ENCODE data around the gene DNAH12.
"Not testable (repeated sequence)": the region's sequence is repeated elsewhere in the genome, so short reads cannot be mapped to it uniquely, and the experiment has no call there.

Gene DNAH12

DNA sequence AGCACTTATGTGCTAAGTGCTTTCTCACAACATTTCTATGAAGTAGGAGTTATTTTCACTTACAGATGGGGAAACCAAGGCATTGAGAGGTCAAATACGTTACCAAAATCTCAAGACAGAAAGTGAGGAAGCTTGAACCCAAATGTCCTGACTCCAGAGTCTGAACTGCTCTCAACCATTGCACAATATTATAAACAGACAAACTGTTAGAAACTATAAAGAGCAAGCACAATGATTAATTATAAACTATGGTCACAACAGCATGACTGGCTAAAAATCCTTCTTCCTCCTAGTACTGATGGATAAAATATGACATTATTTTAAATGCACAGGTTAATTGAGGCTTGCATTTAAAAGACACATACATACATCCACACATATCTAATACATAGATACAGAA lies 173.8 kb downstream of the DNAH12 start:
- H3K27ac ChIP-seq, result no peak overlapping the region
- H3K9ac ChIP-seq, result no peak overlapping the region
- no peak overlapping the region for H3K4me3 ChIP-seq (IDR thresholded peaks at IDR 0.05; ENCODE audit: insufficient read depth, low read depth, low read length)
- H2AFZ ChIP-seq (ENCODE audit: low read depth), result no peak overlapping the region
- H3K27me3 ChIP-seq (ENCODE audit: insufficient read depth, low read depth), result no peaks in the 10 kb centered on the region
- TF ChIP-seq CTCF (conservative IDR thresholded peaks at IDR 0.05; ENCODE audit: low read depth, low read length), result no peak
- no peak overlapping the region for H3K4me2 ChIP-seq
- no peaks in the 10 kb centered on the region for H3K79me2 ChIP-seq (ENCODE audit: insufficient read depth, low read depth)
- H3K4me1 ChIP-seq (ENCODE audit: low read depth, poor library complexity, severe bottlenecking), result no peaks in the 10 kb centered on the region
- H4K20me1 ChIP-seq (ENCODE audit: insufficient read depth), result no peaks in the 10 kb centered on the region
- no peaks in the 10 kb centered on the region for H3K36me3 ChIP-seq (ENCODE audit: insufficient read depth)

- not testable (repeated sequence) for H3K9ac ChIP-seq; H3K4me3 ChIP-seq (IDR thresholded peaks at IDR 0.05; ENCODE audit: insufficient read depth, low read depth, low read length)
These were observed 179.1 kb downstream of the DNAH12 start for GRCh38 chr3:57365089-57365488.

DNA sequence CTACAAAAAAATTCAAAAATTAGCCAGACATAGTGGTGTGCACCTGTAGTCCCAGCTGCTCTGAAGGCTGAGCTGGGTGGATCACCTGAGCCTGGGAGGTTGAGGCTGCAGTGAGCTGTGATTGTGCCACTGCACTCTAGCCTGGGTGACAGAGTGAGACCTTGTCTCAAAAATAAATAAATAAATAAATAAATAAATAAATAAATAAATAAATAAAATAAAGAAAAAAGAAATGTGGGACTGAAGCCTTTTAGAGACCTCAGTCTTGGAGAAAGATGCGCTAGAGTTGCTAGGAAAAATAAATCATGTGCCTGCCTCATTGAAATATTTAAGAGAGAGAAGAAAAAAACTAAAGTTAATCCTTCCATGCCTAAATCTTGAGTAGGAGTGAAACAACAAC lies 187.9 kb downstream of the DNAH12 start:
- H3K36me3 ChIP-seq (ENCODE audit: insufficient read depth); H3K4me3 ChIP-seq (IDR thresholded peaks at IDR 0.05; ENCODE audit: insufficient read depth, low read depth, low read length); H3K79me2 ChIP-seq (ENCODE audit: insufficient read depth, low read depth); H3K27ac ChIP-seq; H3K4me2 ChIP-seq; H3K4me1 ChIP-seq (ENCODE audit: low read depth, poor library complexity, severe bottlenecking); H2AFZ ChIP-seq (ENCODE audit: low read depth); H4K20me1 ChIP-seq (ENCODE audit: insufficient read depth); H3K9ac ChIP-seq; H3K27me3 ChIP-seq (ENCODE audit: insufficient read depth, low read depth): not testable (repeated sequence)

More at GRCh38 chr3:57365089-57365488, 179.1 kb downstream of the DNAH12 start:
- not testable (repeated sequence) for H4K20me1 ChIP-seq (ENCODE audit: insufficient read depth); H3K27ac ChIP-seq; H3K4me1 ChIP-seq (ENCODE audit: low read depth, poor library complexity, severe bottlenecking); H2AFZ ChIP-seq (ENCODE audit: low read depth); H3K79me2 ChIP-seq (ENCODE audit: insufficient read depth, low read depth); H3K4me2 ChIP-seq; H3K36me3 ChIP-seq (ENCODE audit: insufficient read depth); H3K27me3 ChIP-seq (ENCODE audit: insufficient read depth, low read depth)

GRCh38 chr3:57354768-57355167 lies 189.4 kb downstream of the DNAH12 start:
- H4K20me1 ChIP-seq (ENCODE audit: insufficient read depth), result no peaks in the 10 kb centered on the region
- no peaks in the 10 kb centered on the region for H3K27me3 ChIP-seq (ENCODE audit: insufficient read depth, low read depth)
- TF ChIP-seq CTCF (conservative IDR thresholded peaks at IDR 0.05; ENCODE audit: low read depth, low read length), result no peak
- H3K79me2 ChIP-seq (ENCODE audit: insufficient read depth, low read depth), result no peaks in the 10 kb centered on the region
- H3K4me3 ChIP-seq (IDR thresholded peaks at IDR 0.05; ENCODE audit: insufficient read depth, low read depth, low read length), result no peak overlapping the region
- no peak overlapping the region for H2AFZ ChIP-seq (ENCODE audit: low read depth)
- H3K4me1 ChIP-seq (ENCODE audit: low read depth, poor library complexity, severe bottlenecking), result no peaks in the 10 kb centered on the region
- no peak overlapping the region for H3K27ac ChIP-seq
- no peak overlapping the region for H3K4me2 ChIP-seq
- H3K36me3 ChIP-seq (ENCODE audit: insufficient read depth), result no peaks in the 10 kb centered on the region
- no peak overlapping the region for H3K9ac ChIP-seq

DNA sequence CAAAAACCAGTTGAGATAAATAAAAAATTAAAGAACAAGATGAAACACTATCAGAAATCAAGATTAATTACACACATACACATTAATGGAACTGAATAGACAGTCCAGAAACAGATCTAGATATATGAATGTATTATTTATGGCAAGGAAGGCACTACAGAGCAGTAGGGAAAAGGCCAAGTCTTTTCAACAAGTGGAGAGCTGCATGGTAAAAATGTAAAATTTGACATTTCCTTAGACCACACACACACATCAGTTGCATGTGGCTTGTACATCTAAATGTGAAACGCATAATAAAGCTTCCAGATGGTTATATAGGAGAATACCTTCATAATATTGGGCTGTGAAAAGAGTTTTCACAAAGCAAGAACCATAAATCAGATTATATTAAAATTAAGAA lies 193.9 kb downstream of the DNAH12 start:
- no peaks in the 10 kb centered on the region for H3K36me3 ChIP-seq (ENCODE audit: insufficient read depth)
- H3K27me3 ChIP-seq (ENCODE audit: insufficient read depth, low read depth), result no peaks in the 10 kb centered on the region
- H4K20me1 ChIP-seq (ENCODE audit: insufficient read depth), result no peaks in the 10 kb centered on the region
- H3K79me2 ChIP-seq (ENCODE audit: insufficient read depth, low read depth), result no peaks in the 10 kb centered on the region
- H3K9ac ChIP-seq, result no peak overlapping the region
- no peak overlapping the region for H2AFZ ChIP-seq (ENCODE audit: low read depth)
- H3K27ac ChIP-seq, result no peak overlapping the region
- H3K4me2 ChIP-seq, result no peak overlapping the region
- TF ChIP-seq CTCF (conservative IDR thresholded peaks at IDR 0.05; ENCODE audit: low read depth, low read length), result no peak
- no peaks in the 10 kb centered on the region for H3K4me1 ChIP-seq (ENCODE audit: low read depth, poor library complexity, severe bottlenecking)
- no peak overlapping the region for H3K4me3 ChIP-seq (IDR thresholded peaks at IDR 0.05; ENCODE audit: insufficient read depth, low read depth, low read length)

DNA sequence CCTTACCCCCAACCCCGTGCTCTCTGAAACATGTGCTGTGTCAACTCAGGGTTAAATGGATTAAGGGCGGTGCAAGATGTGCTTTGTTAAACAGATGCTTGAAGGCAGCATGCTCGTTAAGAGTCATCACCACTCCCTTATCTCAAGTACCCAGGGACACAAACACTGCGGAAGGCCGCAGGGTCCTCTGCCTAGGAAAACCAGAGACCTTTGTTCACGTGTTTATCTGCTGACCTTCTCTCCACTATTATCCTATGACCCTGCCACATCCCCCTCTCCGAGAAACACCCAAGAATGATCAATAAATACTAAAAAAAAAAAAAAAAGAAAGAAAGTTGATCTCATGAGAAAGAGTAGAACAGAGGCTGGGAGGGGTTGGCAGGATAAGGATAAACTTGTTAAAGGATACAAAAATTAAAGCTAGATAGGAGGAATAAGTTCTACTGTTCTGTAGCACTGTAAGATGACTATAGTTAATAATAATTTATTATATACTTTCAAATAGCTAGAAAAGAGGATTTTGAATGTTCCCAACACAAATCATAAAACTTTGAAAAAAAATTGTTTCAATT lies 205.0 kb downstream of the DNAH12 start:
- not testable (repeated sequence) for H3K27me3 ChIP-seq (ENCODE audit: insufficient read depth, low read depth); H3K79me2 ChIP-seq (ENCODE audit: insufficient read depth, low read depth); H4K20me1 ChIP-seq (ENCODE audit: insufficient read depth); H3K9ac ChIP-seq; H3K36me3 ChIP-seq (ENCODE audit: insufficient read depth); H3K4me3 ChIP-seq (IDR thresholded peaks at IDR 0.05; ENCODE audit: insufficient read depth, low read depth, low read length); H3K4me1 ChIP-seq (ENCODE audit: low read depth, poor library complexity, severe bottlenecking); H3K27ac ChIP-seq; H3K4me2 ChIP-seq; H2AFZ ChIP-seq (ENCODE audit: low read depth)

DNA sequence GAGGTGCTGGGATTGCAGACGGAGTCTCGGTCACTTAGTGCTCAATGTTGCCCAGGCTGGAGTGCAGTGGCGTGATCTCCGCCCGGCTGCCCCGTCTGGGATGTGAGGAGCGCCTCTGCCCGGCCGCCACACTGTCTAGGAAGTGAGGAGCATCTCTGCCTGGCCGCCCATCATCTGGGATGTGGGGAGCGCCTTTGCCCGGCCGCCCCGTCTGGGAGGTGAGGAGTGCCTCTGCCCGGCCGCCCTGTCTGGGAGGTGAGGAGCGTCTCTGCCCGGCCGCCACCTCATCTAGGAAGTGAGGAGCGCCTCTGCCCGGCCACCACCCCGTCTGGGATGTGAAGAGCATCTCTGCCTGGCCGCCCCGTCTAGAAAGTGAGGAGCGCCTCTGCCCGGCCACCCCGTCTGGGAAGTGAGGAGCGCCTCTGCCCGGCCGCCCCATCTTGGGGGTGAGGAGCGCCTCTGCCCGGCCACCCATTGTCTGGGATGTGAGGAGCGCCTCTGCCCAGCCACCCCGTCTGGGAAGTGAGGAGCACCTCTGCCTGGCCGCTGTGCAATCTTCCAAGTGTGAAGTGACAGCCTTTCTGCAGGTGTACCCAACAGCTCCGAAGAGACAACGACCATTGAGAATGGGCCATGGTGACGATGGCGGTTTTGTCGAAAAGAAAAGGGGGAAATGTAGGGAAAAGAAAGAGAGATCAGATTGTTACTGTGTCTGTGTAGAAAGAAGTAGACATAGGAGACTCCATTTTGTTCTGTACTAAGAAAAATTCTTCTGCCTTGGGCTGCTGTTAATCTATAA lies 205.7 kb downstream of the DNAH12 start:
- H3K4me3 ChIP-seq (IDR thresholded peaks at IDR 0.05; ENCODE audit: insufficient read depth, low read depth, low read length); H3K27me3 ChIP-seq (ENCODE audit: insufficient read depth, low read depth); H2AFZ ChIP-seq (ENCODE audit: low read depth); H4K20me1 ChIP-seq (ENCODE audit: insufficient read depth); H3K36me3 ChIP-seq (ENCODE audit: insufficient read depth); H3K4me2 ChIP-seq; H3K9ac ChIP-seq; H3K27ac ChIP-seq; H3K4me1 ChIP-seq (ENCODE audit: low read depth, poor library complexity, severe bottlenecking); H3K79me2 ChIP-seq (ENCODE audit: insufficient read depth, low read depth): not testable (repeated sequence)
